Adipocyte (in vitro differentiated cells): ENCODE results near the gene YAP1.
A peak's percentile ranks its signal among the peaks of the same experiment; 100 is the strongest.
"Not testable (repeated sequence)": the region's sequence is repeated elsewhere in the genome, so short reads cannot be mapped to it uniquely, and the experiment has no call there.

Source experiments
- DNase-seq: peaks from one replicate; pipeline ENCODE4 v3.0.0-alpha.2; 2015; ENCODE audit warnings: low read depth
- H3K27me3 ChIP-seq: replicated peaks from 2 replicates; pipeline ENCODE4 v1.7.0; 2013; ENCODE audit warnings: mild to moderate bottlenecking, low read length, moderate library complexity; ENCODE audit not compliant: control insufficient read depth, insufficient read depth
- H3K36me3 ChIP-seq: 2 replicates; pipeline ENCODE4 v1.7.0; 2013; ENCODE audit warnings: low read length, mild to moderate bottlenecking, moderate library complexity; ENCODE audit not compliant: control insufficient read depth, insufficient read depth, severe bottlenecking
- H3K4me1 ChIP-seq: 2 replicates; pipeline ENCODE4 v1.7.0; 2013; ENCODE audit warnings: mild to moderate bottlenecking, low read length, moderate library complexity; ENCODE audit not compliant: control insufficient read depth, insufficient read depth
- H3K4me3 ChIP-seq: 2 replicates; pipeline ENCODE4 v1.7.0; 2013; ENCODE audit warnings: mild to moderate bottlenecking, low read length, moderate library complexity
- H3K9ac ChIP-seq: 2 replicates; pipeline ENCODE4 v1.7.0; 2013; ENCODE audit warnings: mild to moderate bottlenecking, low read length, moderate library complexity
- H3K9me3 ChIP-seq: 2 replicates; pipeline ENCODE4 v1.7.0; 2013; ENCODE audit warnings: mild to moderate bottlenecking, low read length, moderate library complexity; ENCODE audit not compliant: control insufficient read depth

Gene YAP1

GRCh38 chr11:102243399-102243884 is 133.2 kb downstream of the YAP1 start:
- no peak for DNase-seq
- Histone ChIP-seq H3K36me3 (no peaks in the 10 kb centered on the region), H3K4me3 (no peak overlapping the region), H3K4me1 (peaks cover 33% of the 10 kb centered on the region), H3K27me3 (no peaks in the 10 kb centered on the region), H3K9ac (no peak overlapping the region), H3K9me3 (no peaks in the 10 kb centered on the region)

DNA sequence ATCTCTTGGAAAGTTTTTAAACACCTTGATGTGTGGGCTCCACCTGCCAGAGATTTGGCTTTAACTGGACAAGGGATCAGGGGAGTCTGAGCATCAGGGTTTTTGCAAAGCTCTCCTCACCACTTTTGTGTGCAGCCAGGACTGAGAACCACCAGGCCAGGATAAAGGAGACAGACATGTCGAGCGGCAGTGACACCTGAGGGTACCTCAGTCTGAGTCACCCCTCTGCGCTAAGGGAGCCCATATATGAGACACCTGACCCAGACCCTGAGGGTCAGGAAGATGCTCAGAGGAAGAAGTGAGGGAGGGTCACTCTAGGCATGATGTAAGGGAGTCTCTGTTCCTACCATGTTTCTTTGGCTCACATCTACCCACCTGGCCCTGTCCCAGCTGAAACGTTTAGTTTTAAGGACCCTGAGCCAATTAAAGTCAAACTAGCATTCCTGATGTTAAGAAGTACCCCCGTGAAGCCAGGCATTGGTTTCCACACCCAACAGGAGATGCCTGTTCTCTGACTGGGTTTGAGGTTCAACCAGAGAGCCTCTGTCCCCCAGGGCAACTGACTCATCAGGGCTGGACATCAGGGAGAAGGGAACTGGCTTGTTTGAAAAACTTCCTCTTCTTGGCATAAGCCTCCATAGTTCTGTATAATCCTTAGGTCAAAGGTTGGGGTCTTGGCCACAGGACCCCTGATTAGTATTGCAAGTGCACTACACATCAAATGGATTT is 134.6 kb downstream of the YAP1 start:
- Histone ChIP-seq H3K4me1 (peaks cover 33% of the 10 kb centered on the region), H3K9ac (no peak overlapping the region), H3K27me3 (no peaks in the 10 kb centered on the region), H3K36me3 (no peaks in the 10 kb centered on the region), H3K9me3 (no peaks in the 10 kb centered on the region), H3K4me3 (no peak overlapping the region)
- DNase-seq: peak; percentile 88

DNA sequence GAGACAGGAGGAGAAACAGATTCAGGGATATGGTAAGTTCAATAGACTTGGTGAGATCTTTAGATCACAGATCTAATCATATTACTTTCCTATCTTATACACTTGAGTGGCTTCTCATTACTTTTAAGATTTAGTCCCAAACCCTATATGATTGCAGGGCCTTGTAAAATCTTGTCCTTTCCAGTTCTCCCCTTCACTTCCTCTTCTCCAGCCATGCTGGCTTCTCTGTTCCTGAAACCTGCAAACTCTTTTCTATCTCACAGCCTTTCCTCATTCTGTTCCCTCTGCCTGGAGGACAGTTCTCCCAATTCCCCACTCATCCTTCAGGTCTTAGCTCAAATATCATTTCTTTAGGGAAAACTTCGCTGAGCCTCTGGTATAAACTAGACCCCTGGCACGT is 141.2 kb downstream of the YAP1 start:
- no peaks in the 10 kb centered on the region for H3K27me3 ChIP-seq
- peaks cover 14% of the 10 kb centered on the region for H3K4me1 ChIP-seq
- H3K9me3 ChIP-seq: no peaks in the 10 kb centered on the region
- H3K4me3 ChIP-seq: no peak overlapping the region
- no peak for DNase-seq
- H3K36me3 ChIP-seq: no peaks in the 10 kb centered on the region
- no peak overlapping the region for H3K9ac ChIP-seq

DNA sequence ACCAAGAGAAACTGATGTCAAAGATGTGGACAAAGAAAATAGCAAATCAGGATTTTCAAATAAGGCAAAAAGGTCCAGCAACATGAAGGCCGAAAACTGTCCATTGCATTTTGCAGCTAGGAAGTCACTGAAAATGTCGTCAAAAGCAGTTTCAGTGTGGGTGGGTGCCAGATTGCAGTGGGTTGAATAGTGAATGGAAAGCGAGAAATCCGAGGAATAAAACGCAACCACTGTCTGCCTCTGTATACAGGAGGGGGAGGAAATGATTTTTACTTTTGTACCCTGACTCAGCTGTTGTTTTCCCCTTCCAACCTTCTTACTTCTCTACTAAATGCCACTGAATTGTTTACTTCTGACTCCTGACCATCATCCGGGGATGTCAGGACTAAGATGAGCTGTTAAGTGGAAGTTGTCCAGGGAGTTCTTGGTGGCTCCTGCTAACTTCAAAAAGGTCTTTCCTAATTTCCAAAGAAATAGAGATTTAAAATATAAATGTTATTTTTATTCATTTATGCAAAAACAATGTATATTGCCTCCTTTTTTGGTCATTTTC is 142.2 kb downstream of the YAP1 start:
- Histone ChIP-seq H3K9me3 (no peaks in the 10 kb centered on the region), H3K36me3 (no peaks in the 10 kb centered on the region), H3K27me3 (no peaks in the 10 kb centered on the region), H3K4me1 (peaks cover 14% of the 10 kb centered on the region), H3K9ac (peak overlapping the region; percentile 50), H3K4me3 (no peak overlapping the region)
- peak; percentile 18 for DNase-seq

- no peak overlapping the region for H3K9ac ChIP-seq
- H3K9me3 ChIP-seq: no peaks in the 10 kb centered on the region
- H3K36me3 ChIP-seq: no peaks in the 10 kb centered on the region
- no peak for DNase-seq
- peaks cover 14% of the 10 kb centered on the region for H3K4me1 ChIP-seq
- no peaks in the 10 kb centered on the region for H3K27me3 ChIP-seq
- no peak overlapping the region for H3K4me3 ChIP-seq
Measured at GRCh38 chr11:102253020-102253715, 142.9 kb downstream of the YAP1 start.

DNA sequence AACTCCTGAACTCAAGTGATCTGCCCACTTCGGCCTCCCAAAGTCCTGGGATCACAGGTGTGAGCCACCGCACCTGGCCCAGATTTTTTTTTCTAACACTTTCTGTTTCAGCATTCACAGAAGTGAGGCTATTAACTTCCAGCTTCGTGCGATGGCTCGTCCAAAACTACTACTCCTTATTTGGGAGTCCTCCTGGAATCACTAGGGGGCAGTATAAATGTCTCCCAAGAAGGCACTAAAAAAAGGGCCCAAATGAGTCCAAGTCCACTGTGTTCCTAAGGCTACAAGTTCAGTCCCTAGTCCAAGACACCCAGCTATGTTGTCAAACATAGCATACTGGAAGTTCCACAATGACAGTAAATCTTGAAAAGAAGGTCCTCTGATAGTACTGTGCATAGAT is 143.8 kb downstream of the YAP1 start:
- no peak for DNase-seq
- Histone ChIP-seq H3K4me3 (no peak overlapping the region), H3K9me3 (no peaks in the 10 kb centered on the region), H3K9ac (no peak overlapping the region), H3K4me1 (peaks cover 14% of the 10 kb centered on the region), H3K27me3 (no peaks in the 10 kb centered on the region), H3K36me3 (no peaks in the 10 kb centered on the region)

DNA sequence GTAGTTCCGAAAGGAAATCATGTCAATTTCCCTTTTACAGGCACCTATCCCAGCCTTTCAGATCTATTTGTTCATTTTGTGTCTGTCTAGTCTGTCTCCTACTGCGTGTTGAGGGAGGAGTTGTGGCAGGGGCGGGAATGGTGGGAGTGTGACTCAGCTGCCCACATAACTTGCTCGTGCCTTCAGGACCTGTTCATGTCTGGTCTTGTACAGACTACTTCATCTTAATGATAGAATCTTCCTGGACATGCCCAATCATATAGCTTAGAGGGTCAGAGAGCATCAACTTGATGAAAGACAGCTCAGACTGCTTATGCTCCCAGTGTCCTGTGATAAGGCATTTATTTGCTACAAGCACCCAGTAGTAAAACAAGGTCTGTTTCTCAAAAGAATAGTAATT is 146.0 kb downstream of the YAP1 start:
- no peak overlapping the region for H3K4me3 ChIP-seq
- peak; percentile 66 for DNase-seq
- no peaks in the 10 kb centered on the region for H3K9me3 ChIP-seq
- H3K9ac ChIP-seq: no peak overlapping the region
- H3K36me3 ChIP-seq: no peaks in the 10 kb centered on the region
- no peaks in the 10 kb centered on the region for H3K27me3 ChIP-seq
- H3K4me1 ChIP-seq: peaks cover 14% of the 10 kb centered on the region

DNA sequence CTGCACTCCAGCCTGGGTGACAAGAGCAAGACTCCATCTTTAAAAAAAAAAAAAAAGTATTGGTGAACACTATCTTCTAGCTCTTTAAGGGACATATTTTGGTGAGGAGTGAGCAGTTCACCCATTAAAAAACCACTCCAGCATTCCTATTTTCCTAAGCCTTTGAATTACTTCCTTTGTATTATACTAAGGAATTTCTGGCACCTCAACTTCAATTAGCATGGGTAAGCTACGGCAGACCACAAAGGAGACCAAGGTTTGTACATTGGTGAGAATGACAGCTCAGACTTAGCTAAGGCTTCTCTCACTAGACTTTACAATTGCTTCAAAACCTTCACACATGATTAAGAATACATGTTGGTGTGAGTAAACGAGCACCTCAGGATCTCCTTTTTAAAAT is 150.0 kb downstream of the YAP1 start:
- Histone ChIP-seq H3K9ac (no peak overlapping the region), H3K9me3 (no peaks in the 10 kb centered on the region), H3K4me3 (no peak overlapping the region), H3K27me3 (no peaks in the 10 kb centered on the region), H3K36me3 (no peaks in the 10 kb centered on the region), H3K4me1 (no peaks in the 10 kb centered on the region)
- DNase-seq: no peak

DNA sequence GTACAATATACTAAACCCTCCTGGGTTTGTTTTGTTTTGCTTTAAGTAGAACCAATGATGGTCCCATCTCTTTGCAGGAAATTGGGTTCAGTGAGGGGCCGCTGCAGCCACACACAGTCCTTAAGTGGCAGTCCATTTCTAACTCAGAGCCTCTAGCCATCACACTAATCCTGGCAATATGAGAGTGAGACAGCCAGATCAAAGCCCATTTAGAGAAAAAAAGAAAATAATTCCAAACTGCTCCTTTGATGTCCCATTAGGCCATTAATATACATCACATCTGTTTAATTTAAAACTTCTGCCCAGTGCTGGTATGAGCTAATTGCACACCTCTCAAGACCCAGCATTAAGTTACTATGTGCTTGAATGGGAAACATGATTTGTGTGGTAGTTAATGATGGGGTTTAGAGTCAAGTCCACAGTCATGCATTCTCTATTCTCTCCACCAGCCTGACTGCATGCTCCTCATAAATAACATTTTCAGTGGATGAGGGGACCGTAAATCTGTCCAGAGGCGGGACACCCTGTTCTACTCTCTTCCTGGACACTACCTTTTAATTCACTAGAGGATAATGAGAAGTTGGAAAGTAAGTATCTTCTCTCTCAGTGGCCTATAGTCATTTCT is 153.2 kb downstream of the YAP1 start:
- Histone ChIP-seq H3K36me3 (no peaks in the 10 kb centered on the region), H3K9ac (no peak overlapping the region), H3K4me3 (no peak overlapping the region), H3K4me1 (peaks cover 9% of the 10 kb centered on the region), H3K27me3 (no peaks in the 10 kb centered on the region), H3K9me3 (no peaks in the 10 kb centered on the region)
- DNase-seq: no peak

GRCh38 chr11:102264704-102265103 is 154.5 kb downstream of the YAP1 start:
- DNase-seq, H3K9ac ChIP-seq, H3K9me3 ChIP-seq, H3K36me3 ChIP-seq, H3K4me3 ChIP-seq, H3K27me3 ChIP-seq: not testable (repeated sequence)
- peaks cover 17% of the 10 kb centered on the region for H3K4me1 ChIP-seq

DNA sequence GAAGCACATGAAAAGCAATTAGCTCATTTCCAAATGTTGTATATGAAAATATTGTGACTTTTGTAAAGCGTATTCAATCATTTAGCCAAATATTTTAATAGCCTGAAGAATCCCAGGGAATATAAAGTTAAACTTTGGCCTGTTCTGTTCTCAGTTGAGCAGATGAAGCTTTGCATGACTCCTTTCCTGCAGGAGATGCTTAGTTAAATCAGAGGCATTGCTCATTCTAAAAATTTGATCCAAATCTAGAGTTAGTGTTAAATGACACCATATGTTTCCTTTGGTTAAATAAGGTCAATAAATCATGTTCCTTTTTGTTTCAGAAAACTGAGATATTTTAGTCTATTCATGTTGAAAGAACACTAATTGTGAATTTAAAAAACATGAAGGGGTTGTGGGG is 155.9 kb downstream of the YAP1 start:
- Histone ChIP-seq H3K9ac (no peak overlapping the region), H3K9me3 (no peaks in the 10 kb centered on the region), H3K36me3 (no peaks in the 10 kb centered on the region), H3K27me3 (no peaks in the 10 kb centered on the region), H3K4me3 (no peak overlapping the region), H3K4me1 (peaks cover 17% of the 10 kb centered on the region)
- DNase-seq: peak; percentile 65
